H1 (cell line): ENCODE results near the gene OST4.

Source experiments
- EP300 ChIP-seq, 2 experiments: IDR thresholded peaks; 1 replicate in 1 of 2; 2 replicates in 1 of 2; pipeline ENCODE4 v1.6.1; 2011 to 2012; ENCODE audit warnings: low read depth in 2 of 2, low read length in 2 of 2, mild to moderate bottlenecking in 2 of 2, borderline replicate concordance in 1 of 2, inconsistent platforms in 1 of 2, moderate library complexity in 1 of 2
- SUZ12 ChIP-seq: fragments of 200-600 bp; sonication (generic); IDR thresholded peaks from 2 replicates; pipeline ENCODE4 v1.6.1; 2012; ENCODE audit warnings: mild to moderate bottlenecking, inconsistent platforms, low read length, moderate library complexity, mixed read lengths
- TF ChIP-seq, protein P1 (sequence below), 3 experiments: IDR thresholded peaks; 1 replicate in 2 of 3; 2 replicates in 1 of 3; pipeline versions ENCODE4 v1.5.1 to v1.6.1; 2011; ENCODE audit warnings: low read length in 3 of 3, mild to moderate bottlenecking in 3 of 3, inconsistent platforms in 2 of 3, low read depth in 1 of 3, moderate library complexity in 1 of 3; ENCODE audit not compliant: insufficient read depth in 1 of 3; ENCODE audit errors: control extremely low read depth in 1 of 3

DNA sequence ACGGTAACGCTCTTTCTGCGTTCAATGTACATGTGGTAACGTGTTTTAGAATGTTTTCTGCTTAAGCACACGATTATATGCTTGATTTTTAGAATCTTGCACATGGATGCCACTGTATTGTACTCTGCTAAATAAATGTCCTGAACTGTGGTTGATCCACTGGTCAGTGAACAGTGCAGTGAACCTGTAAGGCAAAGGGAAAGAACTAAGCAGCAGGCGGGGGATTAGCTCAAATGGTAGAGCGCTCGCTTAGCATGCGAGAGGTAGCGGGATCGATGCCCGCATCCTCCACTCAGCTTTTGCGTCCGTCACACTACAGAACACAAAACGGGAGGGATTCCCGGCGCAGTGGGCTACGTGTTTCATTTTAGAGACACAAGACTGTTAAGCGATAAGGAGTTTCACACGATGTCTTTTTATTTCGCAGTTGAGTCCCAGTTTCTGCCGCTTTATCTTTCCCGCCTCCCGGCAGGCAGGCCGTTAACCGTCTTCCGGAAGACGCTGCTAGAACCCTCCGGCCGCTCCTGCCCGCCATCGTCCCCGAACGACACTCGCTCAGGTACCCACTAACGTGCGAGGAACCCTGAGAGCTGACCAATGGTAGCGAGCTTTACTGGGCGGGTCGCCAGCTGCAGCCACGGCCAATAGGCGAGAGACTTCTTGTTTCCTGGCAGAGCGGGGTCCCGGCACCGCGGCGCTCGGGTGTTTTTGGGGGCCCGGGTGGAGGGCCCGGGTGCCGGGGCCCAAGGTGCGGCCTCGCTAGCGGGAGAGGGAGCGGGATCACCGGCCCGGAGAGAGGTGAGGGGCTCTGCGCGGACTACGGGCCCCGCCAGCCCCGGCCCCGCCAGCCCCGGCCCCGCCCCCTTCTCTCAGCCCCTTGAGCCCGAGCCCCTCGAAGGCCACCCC, 20.2 kb downstream of the OST4 start, which contains the start of gene AGBL5:
- no peak for TF ChIP-seq SUZ12
- no peak for TF ChIP-seq EP300 (IDR thresholded peaks at IDR 0.05; ENCODE audit: borderline replicate concordance in 1 of 2, low read depth in 2 of 2, low read length in 2 of 2)
- TF ChIP-seq, protein P1, sequence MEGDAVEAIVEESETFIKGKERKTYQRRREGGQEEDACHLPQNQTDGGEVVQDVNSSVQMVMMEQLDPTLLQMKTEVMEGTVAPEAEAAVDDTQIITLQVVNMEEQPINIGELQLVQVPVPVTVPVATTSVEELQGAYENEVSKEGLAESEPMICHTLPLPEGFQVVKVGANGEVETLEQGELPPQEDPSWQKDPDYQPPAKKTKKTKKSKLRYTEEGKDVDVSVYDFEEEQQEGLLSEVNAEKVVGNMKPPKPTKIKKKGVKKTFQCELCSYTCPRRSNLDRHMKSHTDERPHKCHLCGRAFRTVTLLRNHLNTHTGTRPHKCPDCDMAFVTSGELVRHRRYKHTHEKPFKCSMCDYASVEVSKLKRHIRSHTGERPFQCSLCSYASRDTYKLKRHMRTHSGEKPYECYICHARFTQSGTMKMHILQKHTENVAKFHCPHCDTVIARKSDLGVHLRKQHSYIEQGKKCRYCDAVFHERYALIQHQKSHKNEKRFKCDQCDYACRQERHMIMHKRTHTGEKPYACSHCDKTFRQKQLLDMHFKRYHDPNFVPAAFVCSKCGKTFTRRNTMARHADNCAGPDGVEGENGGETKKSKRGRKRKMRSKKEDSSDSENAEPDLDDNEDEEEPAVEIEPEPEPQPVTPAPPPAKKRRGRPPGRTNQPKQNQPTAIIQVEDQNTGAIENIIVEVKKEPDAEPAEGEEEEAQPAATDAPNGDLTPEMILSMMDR (IDR thresholded peaks at IDR 0.05; ENCODE audit: control extremely low read depth in 1 of 3, insufficient read depth in 1 of 3, low read depth in 1 of 3, low read length in 3 of 3): no peak
